Measurements from ENCODE around the gene CCNK.

The CCNK gene

DNA sequence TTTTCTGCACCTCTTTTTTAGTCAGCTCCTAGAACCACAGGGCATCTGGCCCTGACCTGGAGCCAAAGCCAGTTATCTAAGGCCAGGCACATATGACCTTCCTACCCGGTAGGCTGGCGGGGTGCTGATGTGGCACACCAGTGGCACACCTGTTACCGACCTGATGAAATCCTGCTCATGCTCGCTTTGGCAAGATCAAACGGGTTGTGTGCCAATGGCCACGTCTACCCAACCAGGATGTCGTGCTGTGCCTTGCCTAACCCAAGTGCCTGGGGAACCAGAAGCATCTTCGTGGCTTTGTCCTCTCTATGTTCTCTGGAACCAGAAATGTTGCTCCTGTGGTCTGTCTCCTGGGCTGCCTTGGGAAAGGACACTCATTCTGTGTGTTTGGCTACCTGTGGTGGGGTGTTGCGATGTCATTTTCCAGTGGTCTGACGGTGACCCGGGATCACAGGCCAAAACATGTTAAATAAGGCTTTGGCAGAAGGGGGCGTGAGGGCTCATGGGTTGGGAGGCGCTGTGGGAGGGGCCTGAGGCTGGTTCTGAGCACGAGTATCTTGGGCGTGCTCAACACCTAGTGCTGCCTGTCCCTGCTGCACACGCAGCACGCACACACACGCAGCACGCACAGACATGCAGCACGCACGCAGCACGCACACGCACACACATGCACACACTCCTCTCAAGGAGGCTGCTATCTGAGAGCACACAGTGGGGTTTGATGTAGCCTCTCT, 27.9 kb downstream of the CCNK start:
- DNase-seq: no peak

- no peak for DNase-seq
Measured at GRCh38 chr14:99509871-99510555, 28.8 kb downstream of the CCNK start.

- DNase-seq: no peak
Measured at GRCh38 chr14:99510556-99511139, 29.4 kb downstream of the CCNK start.

DNA sequence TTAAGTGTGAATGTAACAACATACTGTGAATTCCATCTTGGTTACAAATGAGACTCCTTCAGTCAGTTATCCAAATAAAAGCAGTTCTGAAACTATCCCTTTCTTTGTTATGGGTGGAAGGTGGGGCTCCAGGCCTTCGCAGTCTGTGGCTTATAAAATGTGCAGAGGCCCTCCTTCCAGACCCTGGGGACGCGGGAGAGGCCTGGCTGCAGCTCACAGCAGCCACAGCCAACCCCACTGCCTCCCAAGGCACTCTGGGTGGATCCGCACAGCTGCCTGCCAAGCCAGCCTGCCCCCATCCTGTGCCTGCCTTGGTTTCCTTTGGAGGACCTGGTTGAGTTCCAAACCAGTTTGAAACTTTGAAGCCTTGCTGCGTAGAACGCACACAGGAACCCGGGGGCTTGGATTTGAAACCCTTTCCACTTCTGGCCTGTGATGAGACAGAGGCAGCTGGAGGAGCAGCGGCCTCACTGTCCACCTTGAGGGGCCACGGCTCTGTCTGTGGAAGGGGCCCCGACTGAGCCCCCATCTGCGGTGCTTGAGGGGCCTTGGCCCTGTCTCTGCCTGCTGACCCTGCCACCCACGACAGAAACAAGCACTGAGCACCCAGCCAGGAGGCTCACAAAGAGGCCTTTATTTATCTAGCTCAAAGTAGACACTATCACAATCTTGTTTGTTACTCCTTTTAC, 30.4 kb downstream of the CCNK start:
- DNase-seq: no peak

DNA sequence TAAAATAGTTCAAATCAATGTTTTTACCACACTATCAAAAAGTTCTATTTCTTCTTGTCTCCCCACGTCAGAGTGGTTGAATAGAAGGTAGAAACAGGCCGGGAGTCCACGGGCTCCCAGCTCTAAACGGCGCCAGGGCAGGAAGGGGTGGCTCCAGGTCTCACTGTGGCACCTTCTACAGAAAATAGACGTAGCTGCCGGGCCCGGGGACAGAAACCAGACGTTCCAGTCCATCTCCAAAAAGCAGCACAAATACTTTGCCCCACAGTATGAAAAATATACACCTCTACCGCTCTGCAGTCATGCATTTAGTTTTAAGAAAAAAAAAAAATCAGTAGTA, 30.9 kb downstream of the CCNK start:
- DNase-seq: no peak

- no peak for DNase-seq
Measured at GRCh38 chr14:99512571-99513182, 31.5 kb downstream of the CCNK start.

DNA sequence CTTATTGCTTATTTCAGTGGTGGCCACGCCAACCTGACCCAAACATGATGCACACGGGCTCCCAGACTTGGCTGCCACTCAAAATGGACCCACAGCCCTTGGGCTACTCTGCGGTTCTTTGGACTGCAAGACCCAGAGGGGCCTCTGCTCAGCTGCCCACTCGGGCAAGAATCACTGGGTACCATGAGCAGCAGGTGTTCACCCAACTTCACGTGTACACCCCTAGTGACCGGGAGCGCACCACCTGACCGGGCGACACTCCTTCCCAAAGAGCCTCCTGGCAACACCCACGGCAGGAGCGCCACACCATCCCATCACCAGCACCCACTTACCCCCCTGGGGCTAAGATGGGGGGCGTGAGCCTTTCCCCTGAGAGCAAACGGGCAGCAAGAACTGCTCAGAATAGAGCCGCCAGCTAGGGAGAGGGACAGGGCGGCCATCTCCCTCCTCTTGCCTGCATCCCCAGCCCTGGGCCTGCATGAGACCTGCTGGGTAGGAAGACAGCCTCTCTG, 32.0 kb downstream of the CCNK start:
- no peak for DNase-seq

DNA sequence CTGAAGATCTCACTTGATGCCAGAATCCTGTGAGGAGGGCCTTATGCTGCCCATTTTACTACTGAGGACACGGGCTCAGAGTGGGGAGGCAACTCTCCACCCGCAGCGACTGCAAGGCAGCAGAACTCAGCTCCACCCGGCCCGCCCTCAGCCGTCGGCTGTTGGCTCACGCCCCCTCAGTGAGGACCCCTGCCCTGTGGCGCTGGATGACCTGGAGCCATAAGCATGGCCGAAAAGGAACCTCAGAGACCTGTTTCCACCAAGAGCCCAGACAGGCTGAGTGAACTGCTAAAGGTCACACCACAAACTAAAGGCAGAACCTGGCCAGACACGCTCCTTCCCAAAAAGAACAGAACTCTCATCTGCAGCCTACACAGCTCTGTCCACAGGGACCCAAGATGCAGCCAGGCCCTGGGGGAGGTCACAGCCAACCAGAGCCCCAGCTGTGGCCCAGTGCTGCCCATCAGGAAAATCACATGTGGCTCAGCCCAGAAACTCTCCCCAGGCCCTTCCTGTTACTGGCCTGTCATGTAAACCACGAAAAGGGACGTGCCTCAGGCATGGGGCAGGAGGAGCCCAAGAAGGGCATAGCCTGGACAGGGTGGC, 32.8 kb downstream of the CCNK start:
- DNase-seq: no peak

GRCh38 chr14:99514552-99515300, 33.5 kb downstream of the CCNK start:
- DNase-seq: no peak

GRCh38 chr14:99515301-99516155, 34.3 kb downstream of the CCNK start:
- DNase-seq: no peak

- DNase-seq: no peak
Measured at GRCh38 chr14:99516156-99516870, 35.1 kb downstream of the CCNK start.

DNA sequence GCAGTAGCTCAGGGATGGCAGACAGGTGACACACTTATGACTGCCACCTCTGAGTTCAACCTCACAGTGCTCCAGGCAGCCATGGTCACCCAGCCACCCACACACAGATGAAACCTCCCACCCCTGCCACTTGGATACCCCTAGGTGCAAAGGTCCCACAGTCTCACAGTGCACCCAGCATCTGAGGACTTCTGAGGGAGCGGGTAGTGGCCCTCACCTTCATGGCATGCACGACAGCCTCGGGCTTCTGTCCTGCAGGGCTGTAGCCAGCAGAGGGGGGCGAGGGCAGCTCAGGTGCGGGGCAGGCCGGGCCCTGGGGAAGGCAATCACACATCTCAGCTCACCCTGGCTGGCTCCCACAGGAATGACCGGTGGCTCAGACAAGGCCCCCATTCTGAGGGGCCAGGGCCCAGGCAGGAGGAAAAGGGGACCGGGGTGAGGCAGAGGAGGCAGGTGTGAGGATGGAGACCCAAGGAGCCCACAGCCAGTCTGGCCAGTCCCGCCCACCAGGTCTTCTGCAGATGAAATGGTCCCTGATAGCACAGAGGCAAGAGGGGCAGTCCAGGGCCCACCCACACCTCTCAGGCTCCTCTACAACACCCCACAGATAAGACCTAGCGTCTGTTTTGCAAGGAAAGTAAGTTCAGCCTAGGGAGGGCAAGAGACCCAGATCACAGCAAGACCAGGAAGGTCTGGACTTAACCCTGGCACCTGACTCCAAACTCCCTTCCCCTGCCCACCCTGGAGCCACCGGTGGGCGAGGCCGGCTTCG, 35.8 kb downstream of the CCNK start:
- no peak for DNase-seq

DNA sequence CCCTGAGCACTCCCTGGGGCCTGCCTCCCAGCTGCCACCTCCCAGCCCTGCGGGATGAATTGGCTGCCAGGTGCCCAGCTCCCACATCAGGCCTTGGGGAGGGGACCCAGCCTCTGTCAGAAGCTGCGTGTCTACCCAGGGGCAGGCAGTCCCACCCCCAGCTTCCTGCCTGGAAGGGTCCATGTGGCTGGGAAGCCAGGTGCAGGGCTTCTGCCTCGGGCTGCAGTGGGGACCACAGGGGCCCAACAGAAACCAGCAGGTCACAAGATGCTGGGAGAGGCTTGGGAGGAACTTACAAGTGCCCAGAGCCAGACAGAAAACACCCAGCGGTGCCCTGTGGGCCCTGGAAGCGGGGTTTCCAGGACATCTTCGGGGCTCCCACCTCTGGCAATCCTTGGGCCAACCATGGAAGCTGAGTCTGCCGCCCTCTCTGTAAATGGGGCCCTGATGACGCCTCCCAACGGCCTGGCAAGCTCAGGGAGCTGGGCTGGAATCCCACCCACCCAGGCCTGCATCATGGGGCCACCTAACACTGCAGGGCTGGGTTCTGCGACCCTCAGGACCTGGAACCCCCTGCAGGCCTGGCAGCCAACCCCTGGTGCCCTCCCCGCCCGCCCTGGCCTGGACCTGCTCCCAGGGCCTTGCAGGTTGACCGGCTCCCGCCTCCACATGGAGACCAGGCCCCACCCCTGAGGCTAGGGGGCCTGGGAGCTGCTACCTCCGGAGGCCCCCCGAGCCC, 36.6 kb downstream of the CCNK start:
- no peak for DNase-seq

- DNase-seq: peak; percentile 16
Measured at GRCh38 chr14:99518441-99519346, 37.5 kb downstream of the CCNK start.

GRCh38 chr14:99519347-99519881, 38.2 kb downstream of the CCNK start:
- no peak for DNase-seq

- DNase-seq: no peak
Measured at GRCh38 chr14:99519931-99520421, 38.8 kb downstream of the CCNK start.

DNA sequence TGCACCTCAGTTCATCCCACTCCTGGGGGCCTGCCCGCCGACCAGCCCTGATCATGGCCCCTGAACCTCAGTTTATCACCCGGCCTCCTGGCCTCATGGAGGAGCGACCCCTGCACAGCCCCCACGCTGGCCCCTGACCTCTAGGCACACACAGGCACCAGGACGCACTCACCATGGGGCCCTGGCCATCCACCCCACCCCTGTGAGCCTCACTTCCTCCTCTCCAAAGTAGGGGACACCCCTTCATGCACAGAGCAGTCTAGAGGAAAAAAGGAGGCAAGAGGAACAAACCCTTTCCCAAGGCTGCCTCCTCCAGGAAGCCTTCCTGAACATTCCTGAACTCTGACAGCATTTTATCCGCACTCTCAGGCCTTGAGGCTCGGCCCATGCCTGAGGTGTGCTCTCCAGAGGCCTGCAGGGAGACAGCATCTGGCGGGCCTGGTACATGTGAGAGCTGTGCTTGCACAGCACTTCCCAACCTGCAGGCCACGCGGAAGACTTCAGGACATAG, 39.4 kb downstream of the CCNK start:
- no peak for DNase-seq

Data from GOT3 (cell line).